Peyer's patch (tissue), 4 donors: ENCODE results near the gene APPBP2.

Experiments used
- POLR2A ChIP-seq, 2 donors: fragments of 450-650 bp; IDR thresholded peaks; one replicate each; pipeline ENCODE4 v1.5.1; 2017; ENCODE audit warnings: antibody characterized with exemption in 2 of 2, mild to moderate bottlenecking in 2 of 2, moderate library complexity in 2 of 2
- TF ChIP-seq, protein P1 (sequence below), 6 experiments: fragments of 450-650 bp in 4 of 6; fragments of 200-600 bp in 2 of 6; sonication (generic) in 1 of 6; IDR thresholded peaks; one replicate each; pipeline ENCODE4 v1.5.1; 2017 to 2019; ENCODE audit warnings: antibody characterized with exemption in 6 of 6, mild to moderate bottlenecking in 3 of 6, moderate library complexity in 1 of 6

DNA sequence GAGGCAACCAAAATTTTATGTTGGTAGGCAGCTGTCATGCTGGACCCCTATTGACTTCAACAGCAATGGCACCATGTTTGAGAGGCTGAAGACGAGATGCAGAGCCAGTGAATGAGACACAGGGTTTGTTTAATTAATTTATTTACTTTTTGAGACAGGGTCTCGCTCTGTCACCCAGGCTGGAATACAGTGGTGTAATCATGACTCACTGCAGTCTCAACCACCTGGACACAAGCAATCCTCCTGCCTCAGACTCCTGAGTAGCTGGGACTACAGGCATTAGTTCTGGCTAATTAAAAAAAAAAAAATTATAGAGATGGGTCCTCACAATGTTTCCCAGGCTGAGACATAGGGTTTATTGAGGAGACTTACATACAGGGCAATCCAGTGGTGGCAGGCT is 37.7 kb upstream of the APPBP2 start:
- no peak for TF ChIP-seq POLR2A (IDR thresholded peaks at IDR 0.05)
- TF ChIP-seq, protein P1, sequence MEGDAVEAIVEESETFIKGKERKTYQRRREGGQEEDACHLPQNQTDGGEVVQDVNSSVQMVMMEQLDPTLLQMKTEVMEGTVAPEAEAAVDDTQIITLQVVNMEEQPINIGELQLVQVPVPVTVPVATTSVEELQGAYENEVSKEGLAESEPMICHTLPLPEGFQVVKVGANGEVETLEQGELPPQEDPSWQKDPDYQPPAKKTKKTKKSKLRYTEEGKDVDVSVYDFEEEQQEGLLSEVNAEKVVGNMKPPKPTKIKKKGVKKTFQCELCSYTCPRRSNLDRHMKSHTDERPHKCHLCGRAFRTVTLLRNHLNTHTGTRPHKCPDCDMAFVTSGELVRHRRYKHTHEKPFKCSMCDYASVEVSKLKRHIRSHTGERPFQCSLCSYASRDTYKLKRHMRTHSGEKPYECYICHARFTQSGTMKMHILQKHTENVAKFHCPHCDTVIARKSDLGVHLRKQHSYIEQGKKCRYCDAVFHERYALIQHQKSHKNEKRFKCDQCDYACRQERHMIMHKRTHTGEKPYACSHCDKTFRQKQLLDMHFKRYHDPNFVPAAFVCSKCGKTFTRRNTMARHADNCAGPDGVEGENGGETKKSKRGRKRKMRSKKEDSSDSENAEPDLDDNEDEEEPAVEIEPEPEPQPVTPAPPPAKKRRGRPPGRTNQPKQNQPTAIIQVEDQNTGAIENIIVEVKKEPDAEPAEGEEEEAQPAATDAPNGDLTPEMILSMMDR (IDR thresholded peaks at IDR 0.05), result no peak
